ENCODE data around the gene AJAP1.

- TF ChIP-seq CTCF (IDR thresholded peaks at IDR 0.05; ENCODE audit: low read length) (no peak), EZH2phosphoT487 (IDR thresholded peaks at IDR 0.05; ENCODE audit: low read length) (no peak), EZH2 (optimal IDR thresholded peaks at IDR 0.05; ENCODE audit: low read depth, low read length) (no peak)
These were observed 14.6 kb downstream of the AJAP1 start for GRCh38 chr1:4668743-4669700.

All from MM.1S (cell line).